ENCODE measurements around the gene TTLL10.

GRCh38 chr1:1240822-1241587, 67.3 kb downstream of the TTLL10 start:
- TF ChIP-seq ZNF274 (IDR thresholded peaks at IDR 0.05; ENCODE audit: low read depth, low read length) (no peak), YY1 (IDR thresholded peaks at IDR 0.05; ENCODE audit: insufficient read depth, insufficient read length) (no peak), SUZ12 (IDR thresholded peaks at IDR 0.05; ENCODE audit: extremely low read depth, insufficient read depth, insufficient read length) (no peak)

Measured in NT2/D1 (cell line).